ENCODE measurements around the gene RBM33. TPM values are rescaled to one million over a fixed set of nuclear protein-coding genes. Genes with fewer than 3 reads are reported as not detected.

The RBM33 gene
- total and polyA plus RNA-seq, 2 of the 8 experiments (the other 6 are each of a cell fraction or from before 2014, with no cell fraction given) = 16.5 to 64.6 TPM

DNA sequence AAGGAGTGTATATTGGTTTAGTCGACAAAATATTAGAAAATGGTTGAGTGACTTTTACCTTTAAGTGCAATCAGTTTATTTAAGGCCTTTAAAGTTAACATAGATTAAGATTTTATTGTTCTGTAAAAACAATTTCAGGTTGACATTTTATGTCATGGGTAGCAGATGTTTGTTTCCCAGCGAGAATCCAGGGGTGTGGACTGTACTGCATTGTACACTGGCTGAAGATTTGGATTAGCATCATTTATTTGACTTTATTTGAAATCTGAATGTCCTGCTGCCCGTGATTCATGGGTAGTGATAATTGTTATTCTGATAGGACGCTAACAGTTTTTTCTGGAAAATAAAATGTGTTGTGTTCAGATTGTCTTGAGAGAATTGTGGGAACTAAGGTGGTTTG is 39.3 kb downstream of the RBM33 start:
- Histone ChIP-seq H2BK5ac (ENCODE audit: low read depth, low read length) (no peak overlapping the region), H3K79me2 (ENCODE audit: control insufficient read depth in 1 of 2, insufficient read depth in 2 of 2, low read length in 2 of 2) (peaks cover 0 to 62% of the 10 kb centered on the region in 2 experiments; a peak in 3 of 4 replicates), H2BK120ac (replicated peaks; ENCODE audit: low read depth, low read length) (no peak overlapping the region), H2BK12ac (ENCODE audit: low read depth, low read length) (no peak overlapping the region), H4K8ac (ENCODE audit: extremely low read depth, insufficient read depth, low read length) (no peak overlapping the region), H3K4ac (replicated peaks; ENCODE audit: insufficient read length, low read depth, low read length) (no peak overlapping the region), H3K4me3 (ENCODE audit: extremely low read depth in 1 of 4, insufficient read depth in 2 of 4, low read depth in 3 of 4, low read length in 4 of 4) (no peak overlapping the region), H3K27ac (ENCODE audit: low read depth, low read length) (no peak overlapping the region), H3K14ac (ENCODE audit: insufficient read length) (no peak overlapping the region), H4K5ac (ENCODE audit: insufficient read length, low read depth, low read length) (no peak overlapping the region), H4K20me1 (replicated peaks in 1 of 2; ENCODE audit: control insufficient read depth in 1 of 2, insufficient read depth in 2 of 2, low read length in 2 of 2) (peaks cover 6 to 9% of the 10 kb centered on the region in 2 experiments), H3K18ac (ENCODE audit: extremely low read depth, low read length) (no peak overlapping the region), H3K23ac (ENCODE audit: insufficient read length) (no peak overlapping the region), H3K79me1 (ENCODE audit: low read depth, low read length) (no peaks in the 10 kb centered on the region; the same call in 1 of the 2 replicates), H2BK20ac (ENCODE audit: low read length) (no peak overlapping the region), H3K9me3 (ENCODE audit: insufficient read depth in 2 of 2, low read depth in 1 of 2, low read length in 1 of 2) (peaks cover 0 to 2% of the 10 kb centered on the region in 2 experiments; a peak in 1 of 4 replicates), H3K56ac (replicated peaks; ENCODE audit: insufficient read length, low read depth, low read length) (no peak overlapping the region), H3K23me2 (ENCODE audit: low read depth, low read length) (no peaks in the 10 kb centered on the region), H3K36me3 (ENCODE audit: control insufficient read depth in 2 of 4, insufficient read depth in 4 of 4, low read length in 3 of 4) (peaks cover 0 to 29% (median 9%) of the 10 kb centered on the region in 4 experiments; a peak in 5 of 8 replicates), H3K27me3 (replicated peaks in 1 of 4; ENCODE audit: control insufficient read depth in 3 of 4, extremely low read depth in 1 of 4, insufficient read depth in 3 of 4, low read length in 3 of 4) (peaks cover 0 to 1% (median 0%) of the 10 kb centered on the region in 4 experiments; a peak in 1 of 7 replicates), H4K91ac (replicated peaks; ENCODE audit: insufficient read length, low read length) (no peak overlapping the region), H2BK15ac (ENCODE audit: low read length) (no peak overlapping the region), H2AFZ (ENCODE audit: low read length) (no peak overlapping the region), H3K4me2 (ENCODE audit: insufficient read depth in 1 of 2, low read depth in 2 of 2, low read length in 2 of 2) (no peak overlapping the region), H3K9ac (replicated peaks in 1 of 4; ENCODE audit: extremely low read depth in 1 of 4, low read depth in 3 of 4, low read length in 3 of 4) (no peak overlapping the region), H2AK5ac (ENCODE audit: low read depth, low read length) (no peak overlapping the region), H3K4me1 (replicated peaks in 1 of 4; ENCODE audit: control insufficient read depth in 3 of 4, insufficient read depth in 4 of 4, low read length in 3 of 4) (peaks cover 0 to 4% (median 0%) of the 10 kb centered on the region in 4 experiments; a peak in 1 of 7 replicates)
- DNase-seq (ENCODE audit: low read depth in 1 of 2, low spot score in 2 of 2) = no peak
- TF ChIP-seq TAF1 (IDR thresholded peaks at IDR 0.05; ENCODE audit: low read depth, low read length) (no peak), CTBP2 (IDR thresholded peaks at IDR 0.05; ENCODE audit: borderline replicate concordance, insufficient read depth, insufficient read length, low read length) (no peak), ZNF274 (IDR thresholded peaks at IDR 0.05; ENCODE audit: borderline replicate concordance, extremely low read depth, low read length) (no peak), KDM4A (IDR thresholded peaks at IDR 0.05; ENCODE audit: low read depth, low read length, severe bottlenecking) (no peak), GABPA (IDR thresholded peaks at IDR 0.05; ENCODE audit: borderline replicate concordance, insufficient read depth, low read length) (no peak), HDAC6 (IDR thresholded peaks at IDR 0.05; ENCODE audit: low read depth, low read length) (no peak), POLR2AphosphoS5 (IDR thresholded peaks at IDR 0.05; ENCODE audit: low read depth, low read length) (no peak), TEAD4 (IDR thresholded peaks at IDR 0.05; ENCODE audit: low read depth, low read length) (no peak), SP2 (IDR thresholded peaks at IDR 0.05; ENCODE audit: low read length) (no peak), PHF8 (conservative IDR thresholded peaks at IDR 0.05; ENCODE audit: low read depth, low read length) (no peak), EZH2 (IDR thresholded peaks at IDR 0.05; ENCODE audit: low read depth, low read length, severe bottlenecking) (no peak), KDM1A (IDR thresholded peaks at IDR 0.05; ENCODE audit: borderline replicate concordance, low read length) (no peak)
- CTCF ChIA-PET (ENCODE audit: partially characterized antibody) = interaction anchor here (1.6 kb wide), 1 partner anchor 149 kb away, joined by 3 read pairs; no protein-coding TSS in a partner anchor
- FAIRE-seq = no peak
- WGBS, 2 experiments (ENCODE audit: extremely low coverage in 1 of 2, insufficient coverage in 1 of 2, insufficient read length in 1 of 2, insufficient replicate concordance in 2 of 2, low coverage in 1 of 2, low lambda C conversion rate in 2 of 2, missing lambda C conversion rate in 1 of 2) = 92% methylated on average over 4 of the region's 4 CpGs; no CpG with 5 or more reads in 1 of the 2 experiments
- POLR2A ChIA-PET (ENCODE audit: partially characterized antibody) = no interaction called here
